ENCODE data around the gene JARID2.

DNA sequence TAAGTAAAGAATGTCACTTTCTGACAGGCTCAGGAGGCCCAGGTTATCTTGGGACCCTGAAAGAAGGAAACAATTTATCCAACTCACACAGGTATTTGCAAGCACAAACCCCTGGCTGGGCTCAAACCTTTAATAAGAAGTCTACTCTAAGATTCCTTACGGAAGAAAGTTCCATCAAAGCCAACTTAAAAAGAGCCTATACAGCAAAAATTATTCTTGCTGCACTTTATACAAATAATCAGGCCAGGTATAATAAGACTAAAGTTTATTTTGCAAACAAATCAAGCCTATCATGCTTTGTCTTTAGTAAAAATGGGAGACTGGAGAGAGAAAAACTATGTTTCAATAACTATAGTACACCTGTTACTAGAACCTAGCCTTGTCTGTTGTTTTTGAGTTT lies 314.8 kb downstream of the JARID2 start:
- no peak for TF ChIP-seq GATA3 (IDR thresholded peaks at IDR 0.05; ENCODE audit: low read depth, low read length)
- no peak for TF ChIP-seq GATA2 (IDR thresholded peaks at IDR 0.05; ENCODE audit: low read depth, low read length)

Measured in SH-SY5Y (cell line).